B cell (primary cell): ENCODE results near the gene PRKRIP1.

Experiments used
- CTCF ChIP-seq: fragments of 200-600 bp; IDR thresholded peaks from one replicate; pipeline ENCODE4 v1.8.0; 2022; ENCODE audit warnings: antibody characterized with exemption, mild to moderate bottlenecking
- EZH2 ChIP-seq: IDR thresholded peaks from 2 replicates; pipeline ENCODE4 v1.6.1; 2012; ENCODE audit warnings: borderline replicate concordance, low read depth, mild to moderate bottlenecking, moderate library complexity, low read length; ENCODE audit not compliant: insufficient read depth, poor library complexity, severe bottlenecking

GRCh38 chr7:102447311-102447710 is 51.1 kb downstream of the PRKRIP1 start:
- TF ChIP-seq CTCF: no peak
- TF ChIP-seq EZH2: no peak
